MM.1S (cell line): ENCODE results near the gene MEGF11.

Experiments used
- EZH2 ChIP-seq: fragments of 300-600 bp; sonication (generic); optimal IDR thresholded peaks from 2 replicates; pipeline ENCODE3; 2017; ENCODE audit warnings: low read depth, mild to moderate bottlenecking, antibody characterized with exemption, low read length, mixed read lengths
- EZH2phosphoT487 ChIP-seq: fragments of 300-600 bp; sonication (generic); IDR thresholded peaks from 2 replicates; pipeline ENCODE4 v1.6.1; 2018; ENCODE audit warnings: antibody characterized with exemption, low read length
- TF ChIP-seq, protein P1 (sequence below): fragments of 300-600 bp; sonication (generic); IDR thresholded peaks from 2 replicates; pipeline ENCODE4 v1.5.1; 2016; ENCODE audit warnings: antibody characterized with exemption, low read length, mixed read lengths

DNA sequence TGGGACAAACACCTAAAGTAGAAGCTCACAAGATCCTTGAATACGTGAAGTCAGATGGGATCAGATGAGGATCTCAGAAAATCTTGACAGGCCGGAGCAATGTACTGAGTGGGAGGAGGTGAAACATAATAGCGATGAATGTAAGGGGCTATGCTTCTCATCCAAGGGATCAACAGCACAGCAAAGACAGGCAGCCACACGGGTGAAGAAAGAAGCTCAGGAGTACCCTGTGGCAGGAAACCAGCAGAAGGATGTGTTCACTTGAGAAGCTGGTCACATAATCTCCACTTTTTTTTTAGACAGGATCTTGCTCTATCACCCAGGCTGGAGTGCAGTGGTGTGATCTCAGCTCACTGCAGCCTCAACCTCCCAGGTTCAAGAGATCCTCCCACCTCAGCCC is 92.4 kb downstream of the MEGF11 start:
- TF ChIP-seq EZH2 (no peak), EZH2phosphoT487 (no peak)
- TF ChIP-seq, protein P1, sequence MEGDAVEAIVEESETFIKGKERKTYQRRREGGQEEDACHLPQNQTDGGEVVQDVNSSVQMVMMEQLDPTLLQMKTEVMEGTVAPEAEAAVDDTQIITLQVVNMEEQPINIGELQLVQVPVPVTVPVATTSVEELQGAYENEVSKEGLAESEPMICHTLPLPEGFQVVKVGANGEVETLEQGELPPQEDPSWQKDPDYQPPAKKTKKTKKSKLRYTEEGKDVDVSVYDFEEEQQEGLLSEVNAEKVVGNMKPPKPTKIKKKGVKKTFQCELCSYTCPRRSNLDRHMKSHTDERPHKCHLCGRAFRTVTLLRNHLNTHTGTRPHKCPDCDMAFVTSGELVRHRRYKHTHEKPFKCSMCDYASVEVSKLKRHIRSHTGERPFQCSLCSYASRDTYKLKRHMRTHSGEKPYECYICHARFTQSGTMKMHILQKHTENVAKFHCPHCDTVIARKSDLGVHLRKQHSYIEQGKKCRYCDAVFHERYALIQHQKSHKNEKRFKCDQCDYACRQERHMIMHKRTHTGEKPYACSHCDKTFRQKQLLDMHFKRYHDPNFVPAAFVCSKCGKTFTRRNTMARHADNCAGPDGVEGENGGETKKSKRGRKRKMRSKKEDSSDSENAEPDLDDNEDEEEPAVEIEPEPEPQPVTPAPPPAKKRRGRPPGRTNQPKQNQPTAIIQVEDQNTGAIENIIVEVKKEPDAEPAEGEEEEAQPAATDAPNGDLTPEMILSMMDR = no peak
